HG02763 (cell line): Measurements from ENCODE around the gene CCDC57.

Experiments used
- ATAC-seq: cut with Tn5 transposase; IDR thresholded peaks from one replicate; pipeline ENCODE4 v1.9.1; 2021; ENCODE audit warnings: mild to moderate bottlenecking, moderate library complexity; ENCODE audit not compliant: unreplicated experiment

The CCDC57 gene

DNA sequence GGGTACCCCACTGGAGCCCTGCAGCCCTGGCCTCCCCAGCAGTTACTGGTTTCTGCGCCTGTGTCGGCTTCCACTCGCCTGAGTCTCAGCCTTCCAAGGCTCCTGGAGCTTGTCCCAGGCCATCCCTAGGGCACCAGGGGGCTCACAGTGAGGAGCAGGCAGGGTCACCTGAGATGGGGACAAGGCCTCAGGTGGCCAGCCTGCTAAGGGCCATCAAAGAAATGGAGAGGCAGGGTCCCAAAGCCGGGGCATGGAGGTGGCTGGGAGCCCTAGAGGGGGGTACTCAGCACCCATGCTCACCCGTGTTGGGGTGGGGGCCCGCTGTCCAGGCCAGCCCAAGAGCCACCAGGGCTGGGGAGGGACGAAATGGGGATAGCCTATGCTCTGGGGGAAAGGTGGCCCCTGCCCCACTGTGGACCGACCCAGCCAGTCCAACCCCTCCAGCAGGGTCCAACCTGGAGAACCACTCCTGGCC is 115.9 kb downstream of the CCDC57 start:
- no peak for ATAC-seq

DNA sequence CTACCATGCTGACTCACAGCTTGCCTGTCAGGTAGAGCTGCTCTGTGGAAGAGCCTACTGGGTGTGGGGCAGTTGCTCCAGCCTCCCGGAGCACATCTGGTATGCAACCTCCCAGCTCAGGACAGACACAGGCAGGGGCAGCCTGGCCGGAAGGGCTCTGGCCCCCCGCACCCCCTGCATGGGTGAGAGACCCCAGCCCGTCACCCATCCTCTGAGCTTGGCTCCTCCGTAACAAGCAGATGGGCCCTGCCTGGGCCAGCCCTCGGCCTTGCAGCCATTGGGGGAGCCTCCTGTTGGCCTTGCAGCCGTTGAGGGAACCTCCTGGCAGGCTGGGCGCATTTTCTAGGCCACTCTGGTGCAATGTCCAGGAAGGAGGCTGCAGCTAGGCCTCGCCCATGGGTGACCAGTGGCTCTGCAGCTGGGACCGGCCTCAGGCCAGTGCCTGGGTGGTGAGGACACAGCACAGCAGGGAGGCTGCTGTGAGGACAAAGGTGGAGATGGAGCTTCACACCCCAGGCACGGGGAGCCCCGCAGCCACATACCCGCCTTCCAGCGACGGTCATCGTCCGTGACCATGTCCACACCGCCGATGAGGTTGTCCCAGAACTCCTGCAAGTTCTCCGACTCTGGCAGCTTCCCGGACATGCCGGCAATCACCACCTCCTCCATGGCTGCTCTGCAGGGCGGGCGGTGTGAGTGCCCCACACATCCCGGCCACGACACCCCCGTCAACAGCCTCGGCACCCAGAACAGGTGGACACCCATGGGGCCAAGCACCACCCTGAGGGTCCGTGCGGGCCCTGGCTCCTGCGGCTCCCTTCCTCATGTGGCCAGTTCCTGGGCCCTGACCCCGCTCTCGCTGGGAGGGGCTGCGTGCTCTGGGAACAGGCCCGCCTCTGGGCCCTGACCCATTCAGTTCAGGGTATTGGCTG is 116.6 kb downstream of the CCDC57 start:
- no peak for ATAC-seq

DNA sequence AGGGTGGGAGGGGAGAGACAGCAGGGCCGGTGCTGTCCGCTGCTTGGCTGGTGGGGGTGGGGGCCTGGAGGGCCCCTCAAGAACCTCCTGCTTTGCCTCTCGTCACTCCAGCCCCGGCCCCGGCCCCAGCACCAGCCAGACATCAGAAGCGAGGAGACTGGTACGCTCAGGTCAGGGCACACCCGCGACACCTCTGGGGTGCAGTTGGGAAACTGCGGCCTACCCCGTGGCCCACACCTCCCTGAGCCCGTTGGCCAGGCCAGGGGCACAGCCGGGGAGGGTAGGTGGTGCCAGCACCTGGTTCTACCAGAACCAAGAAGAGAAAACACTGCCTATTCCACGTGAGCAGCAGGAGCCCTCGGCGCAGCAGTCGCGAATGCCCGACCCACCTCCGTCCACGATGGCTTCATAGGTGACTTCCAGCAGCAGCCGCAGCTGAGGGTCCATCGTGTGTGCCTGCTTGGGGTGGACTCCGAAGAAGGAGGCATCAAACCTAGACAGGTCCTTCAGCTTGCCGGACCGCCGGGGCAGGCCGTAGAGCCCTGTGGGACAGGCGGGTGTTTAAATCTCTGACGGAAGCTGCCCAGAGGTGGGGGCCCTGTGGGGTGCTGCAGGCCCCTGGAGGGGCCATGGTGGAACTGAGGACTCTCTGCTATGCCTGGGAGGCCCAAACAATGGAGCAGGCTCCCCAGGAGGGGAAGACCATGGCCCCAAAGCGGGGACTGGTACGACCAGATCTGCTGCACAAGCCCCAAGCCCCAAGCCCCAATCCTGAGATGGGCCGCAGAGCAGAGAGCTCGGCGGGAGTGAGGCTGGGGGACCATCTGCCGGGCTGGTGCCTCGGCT is 117.5 kb downstream of the CCDC57 start:
- ATAC-seq, result no peak

DNA sequence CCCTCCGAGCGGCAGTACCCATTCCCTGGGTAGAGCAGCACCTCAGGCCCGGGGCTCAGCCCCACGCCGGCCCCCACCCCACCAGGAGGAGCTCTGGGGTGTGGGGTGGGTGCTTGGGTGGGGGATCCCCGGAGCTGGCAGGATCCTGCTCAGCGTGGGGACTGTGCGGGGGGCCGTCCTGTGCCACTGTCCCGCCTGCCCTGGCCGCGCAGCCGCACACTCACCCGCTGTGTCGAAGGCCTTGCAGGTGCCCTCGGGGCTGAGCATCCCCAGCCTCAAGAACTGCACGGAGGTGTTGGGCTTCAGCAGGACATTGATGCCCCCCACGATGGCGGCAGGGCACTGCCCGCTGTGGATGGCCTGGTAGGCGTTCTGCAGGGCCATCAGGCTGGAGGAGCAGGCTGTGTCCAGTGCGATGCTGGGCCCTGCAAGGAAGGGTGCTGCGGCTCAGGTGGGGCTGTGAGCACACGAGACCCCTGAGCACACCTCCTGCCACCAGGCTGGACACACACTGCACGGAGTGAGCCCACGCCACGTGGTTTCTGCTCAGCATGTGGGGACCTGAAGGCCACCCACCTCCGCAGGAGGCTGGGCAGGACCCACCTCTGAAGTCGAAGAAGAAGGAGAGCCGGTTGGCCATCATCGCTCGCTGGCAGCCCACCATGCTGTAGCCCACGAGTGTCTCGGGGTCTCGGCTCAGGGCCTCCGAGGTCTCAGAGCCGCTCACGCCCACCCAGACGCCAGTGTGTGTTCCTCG is 119.5 kb downstream of the CCDC57 start:
- no peak for ATAC-seq

DNA sequence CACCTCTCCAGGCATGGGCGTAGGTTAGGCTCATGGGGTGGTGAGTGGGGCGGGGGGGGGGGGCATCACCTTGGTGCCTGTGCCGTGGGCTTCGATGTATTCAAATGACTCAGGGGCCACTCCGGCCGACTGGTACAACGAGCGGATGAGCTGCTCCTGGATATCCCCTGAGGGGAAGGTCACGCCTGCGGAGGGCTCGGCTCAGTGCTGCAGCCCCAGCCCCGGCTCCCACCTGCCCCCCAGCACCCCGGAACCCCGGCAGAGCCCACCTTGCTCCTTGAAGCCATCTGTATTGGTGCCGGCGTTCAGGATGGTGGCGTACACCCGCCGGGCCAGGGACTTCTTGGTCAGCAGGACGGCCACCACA is 120.0 kb downstream of the CCDC57 start:
- ATAC-seq, result no peak

DNA sequence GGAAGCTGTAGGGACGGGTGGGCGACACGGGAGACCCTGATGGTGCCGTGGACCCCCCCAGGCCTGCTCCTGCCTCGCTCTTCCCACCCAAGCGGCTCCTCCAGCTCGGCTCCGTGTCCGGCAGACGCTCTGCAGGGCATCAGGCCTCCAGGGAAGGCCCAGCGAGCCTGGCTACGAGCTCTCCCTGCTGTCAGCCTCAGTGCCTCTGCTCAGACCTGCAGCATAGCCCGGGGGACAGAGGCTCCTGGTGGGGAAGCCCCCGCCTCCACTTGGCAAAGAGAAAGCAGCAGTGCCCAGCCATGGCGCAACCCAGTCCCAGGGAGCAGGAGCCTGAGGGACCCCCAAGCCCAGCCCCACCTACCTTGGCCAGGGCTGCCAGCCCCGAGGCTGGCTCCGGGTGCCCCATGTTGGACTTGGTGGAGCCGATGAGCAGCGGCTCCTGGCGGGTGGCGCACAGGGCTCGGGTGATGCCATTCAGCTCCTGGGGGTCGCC is 120.5 kb downstream of the CCDC57 start:
- no peak for ATAC-seq

DNA sequence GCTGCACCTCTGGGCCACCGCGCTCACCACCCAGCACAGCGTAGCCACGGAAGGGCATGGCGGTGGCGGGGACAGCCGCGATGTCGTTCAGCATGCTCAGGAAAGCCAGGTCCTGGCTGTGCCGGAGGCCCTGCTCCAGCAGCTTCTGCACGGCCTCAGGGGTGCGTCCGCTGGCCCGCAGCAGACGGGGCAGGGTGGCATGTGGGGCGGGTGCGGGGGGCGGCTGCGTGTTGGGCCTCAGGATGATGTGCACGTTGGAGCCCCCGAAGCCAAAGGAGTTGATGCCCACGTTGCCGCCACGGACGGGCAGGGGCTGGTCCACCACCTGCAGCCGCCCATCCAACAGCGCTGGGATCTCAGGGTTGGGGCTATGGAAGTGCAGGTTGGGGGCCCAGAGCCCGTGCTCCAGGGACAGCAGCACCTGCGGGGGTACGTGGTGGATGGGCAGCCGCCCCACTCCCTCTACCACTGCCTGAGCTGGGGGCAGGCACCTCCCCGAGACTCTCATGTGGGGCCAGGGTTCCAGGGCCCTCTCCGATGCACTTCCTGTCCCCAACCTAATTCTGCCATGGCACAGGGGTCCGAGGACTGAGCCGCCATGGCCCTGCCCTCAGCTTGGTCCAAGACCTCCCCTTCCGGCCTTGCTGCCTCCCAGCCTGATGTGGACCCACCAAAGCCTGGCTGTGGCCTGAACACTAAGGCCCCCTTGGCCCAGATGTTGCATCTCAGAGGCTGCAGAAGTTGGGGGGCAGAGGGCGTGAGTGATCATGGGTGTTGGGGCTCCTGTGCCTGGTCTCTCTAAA is 121.2 kb downstream of the CCDC57 start:
- no peak for ATAC-seq

DNA sequence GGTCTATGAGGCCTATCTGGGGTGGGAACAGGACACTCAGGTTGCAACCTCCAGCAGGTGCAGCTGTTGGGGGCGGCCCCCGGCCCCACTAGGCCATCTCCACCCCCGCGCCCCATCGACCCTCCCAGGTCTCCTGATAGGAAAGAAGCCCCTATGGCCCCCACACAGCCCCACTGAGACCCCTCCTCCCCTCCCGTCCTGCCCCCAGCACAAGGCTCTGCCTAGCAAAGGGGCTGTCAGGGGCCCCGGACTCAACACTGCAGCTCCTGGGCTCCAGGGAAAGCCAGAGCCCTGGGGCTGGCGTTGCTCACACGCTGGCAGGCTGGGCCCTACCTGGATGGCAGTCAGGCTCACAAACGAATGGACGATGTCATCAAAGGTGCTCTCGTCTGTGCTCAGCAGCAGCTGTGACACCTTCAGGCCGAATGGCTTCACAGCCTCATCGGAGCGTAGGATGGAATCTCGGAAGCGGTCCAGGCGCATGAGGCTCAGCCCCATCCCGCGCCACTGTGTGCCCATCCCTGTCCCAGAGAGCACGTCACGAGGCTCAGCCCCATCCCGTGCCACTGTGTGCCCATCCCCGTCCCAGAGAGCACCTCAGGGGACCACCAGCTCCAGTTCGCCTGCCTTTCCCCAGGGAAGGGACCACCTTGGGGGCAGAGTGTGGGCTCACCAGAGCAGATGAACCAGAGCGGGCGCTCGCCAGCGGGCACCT is 121.9 kb downstream of the CCDC57 start:
- no peak for ATAC-seq

DNA sequence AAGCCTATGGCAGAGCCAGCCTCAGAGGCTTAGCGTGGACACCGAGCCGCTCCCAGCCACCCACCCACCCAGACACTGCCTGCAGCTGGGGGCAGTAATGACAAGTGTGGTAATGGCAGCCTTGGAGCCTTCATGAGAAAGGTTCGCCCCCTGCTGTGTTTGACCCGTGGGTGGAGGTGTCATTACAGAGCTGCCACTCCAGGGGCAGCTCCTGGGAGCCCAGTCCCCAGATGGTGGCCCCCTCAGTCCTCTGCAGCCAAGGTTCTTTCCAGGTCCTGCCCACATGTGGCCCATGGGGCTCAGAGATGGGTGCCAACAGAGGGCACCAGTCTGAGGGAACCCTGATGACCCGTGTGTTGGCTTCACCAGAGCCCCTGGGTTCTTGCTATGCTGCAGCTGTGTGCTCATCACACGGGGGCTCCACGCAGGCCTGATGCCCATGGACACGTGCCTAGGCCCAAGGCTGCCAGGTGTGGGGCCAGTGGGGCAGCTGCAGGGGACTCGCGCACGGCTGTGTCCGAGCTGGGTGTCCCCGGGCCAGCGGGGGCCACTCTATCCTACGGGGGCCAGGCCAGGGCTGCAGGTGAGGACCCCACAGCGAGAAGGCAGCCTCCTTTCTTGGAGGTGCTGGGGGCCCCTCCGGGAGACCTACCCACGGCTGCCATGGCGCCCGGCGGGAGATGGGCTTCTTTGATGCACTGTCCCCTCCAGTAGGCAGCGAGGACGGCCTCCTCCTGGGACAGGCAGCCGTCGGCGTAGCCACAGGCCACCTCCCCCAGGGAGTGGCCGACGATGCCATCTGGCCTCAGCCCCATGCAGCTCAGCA is 122.7 kb downstream of the CCDC57 start:
- no peak for ATAC-seq

DNA sequence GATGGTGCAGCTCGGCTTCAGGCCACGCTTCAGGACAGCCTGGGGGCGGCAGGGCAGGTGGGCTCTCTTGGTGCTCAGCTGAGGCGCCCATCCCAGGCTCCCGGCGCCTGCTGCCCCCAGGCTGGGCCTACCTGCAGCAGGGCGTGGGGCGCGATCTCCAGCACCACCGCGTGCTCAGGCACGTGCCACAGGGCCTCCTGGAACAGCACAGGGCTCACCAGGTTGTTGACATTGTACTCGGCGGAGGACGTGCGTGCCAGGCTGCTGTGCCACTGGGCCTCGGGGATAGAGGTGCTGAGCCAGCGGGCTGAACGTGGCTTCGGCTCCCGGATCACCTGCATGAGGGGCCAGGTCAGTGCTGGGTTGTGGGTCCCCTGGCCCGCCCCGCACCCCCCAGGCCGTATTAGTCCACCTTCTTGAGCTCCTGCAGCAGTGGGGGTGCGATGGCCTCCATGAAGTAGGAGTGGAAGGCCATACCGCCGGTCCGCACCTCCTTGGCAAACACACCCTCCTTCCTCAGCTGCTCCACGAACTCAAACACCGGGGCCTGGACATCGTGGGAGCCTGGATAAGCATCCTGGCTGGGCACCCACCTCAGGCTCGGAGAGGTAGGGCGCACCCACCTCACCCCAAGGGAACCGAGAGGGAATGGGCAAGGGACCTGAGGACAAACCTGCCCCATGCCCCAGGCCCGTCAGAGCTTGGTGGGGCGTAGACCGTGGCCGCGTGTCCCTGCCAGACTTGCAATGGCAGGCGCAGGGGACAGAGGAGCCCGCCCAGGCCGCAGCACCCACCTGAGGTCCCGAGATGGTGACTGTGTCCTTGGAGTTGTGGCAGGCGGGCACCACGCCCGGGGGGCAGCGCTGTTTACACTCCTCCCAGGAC is 123.6 kb downstream of the CCDC57 start:
- no peak for ATAC-seq

DNA sequence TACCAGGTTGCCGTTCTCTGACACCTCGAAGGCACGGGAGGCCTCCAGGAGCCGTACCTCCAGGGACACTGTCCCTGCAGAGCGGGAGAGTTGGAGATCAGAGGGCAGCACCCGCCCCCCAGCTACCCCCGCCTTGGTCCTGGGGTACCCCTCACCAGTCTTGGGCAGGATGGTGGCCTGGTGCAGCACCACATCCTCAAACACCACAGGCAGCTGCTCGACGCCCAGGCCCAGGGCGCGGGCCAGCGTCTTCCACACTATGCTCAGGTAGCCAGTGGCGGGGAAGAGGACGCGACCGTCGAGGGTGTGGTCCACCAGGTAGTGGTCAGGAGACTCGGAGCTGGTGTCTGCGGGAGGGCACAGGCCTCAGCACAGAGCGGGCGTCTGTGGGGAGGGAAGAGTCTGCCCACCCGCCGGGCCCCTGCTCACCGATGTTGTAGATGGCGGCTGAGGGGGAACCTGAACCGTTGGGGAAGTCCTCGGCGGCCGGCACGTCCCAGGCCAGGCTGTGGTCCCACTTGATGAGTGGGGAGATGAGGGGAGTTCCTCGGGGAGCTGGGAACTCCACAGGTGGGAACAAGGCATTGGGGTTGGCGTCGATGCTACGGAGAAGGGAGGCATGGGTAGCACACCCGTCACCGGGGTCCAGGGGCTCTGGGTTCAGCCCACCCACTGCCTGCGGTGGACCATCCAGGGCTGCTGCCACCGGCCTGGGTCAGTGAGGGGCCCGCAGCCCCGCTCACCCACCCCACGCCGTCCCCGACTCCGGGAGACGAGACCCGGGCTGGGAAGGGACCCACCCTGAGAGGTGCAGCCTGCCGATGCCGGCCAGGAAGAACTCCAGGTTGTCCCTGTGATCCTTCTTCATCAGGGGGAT is 124.4 kb downstream of the CCDC57 start:
- ATAC-seq, result no peak

DNA sequence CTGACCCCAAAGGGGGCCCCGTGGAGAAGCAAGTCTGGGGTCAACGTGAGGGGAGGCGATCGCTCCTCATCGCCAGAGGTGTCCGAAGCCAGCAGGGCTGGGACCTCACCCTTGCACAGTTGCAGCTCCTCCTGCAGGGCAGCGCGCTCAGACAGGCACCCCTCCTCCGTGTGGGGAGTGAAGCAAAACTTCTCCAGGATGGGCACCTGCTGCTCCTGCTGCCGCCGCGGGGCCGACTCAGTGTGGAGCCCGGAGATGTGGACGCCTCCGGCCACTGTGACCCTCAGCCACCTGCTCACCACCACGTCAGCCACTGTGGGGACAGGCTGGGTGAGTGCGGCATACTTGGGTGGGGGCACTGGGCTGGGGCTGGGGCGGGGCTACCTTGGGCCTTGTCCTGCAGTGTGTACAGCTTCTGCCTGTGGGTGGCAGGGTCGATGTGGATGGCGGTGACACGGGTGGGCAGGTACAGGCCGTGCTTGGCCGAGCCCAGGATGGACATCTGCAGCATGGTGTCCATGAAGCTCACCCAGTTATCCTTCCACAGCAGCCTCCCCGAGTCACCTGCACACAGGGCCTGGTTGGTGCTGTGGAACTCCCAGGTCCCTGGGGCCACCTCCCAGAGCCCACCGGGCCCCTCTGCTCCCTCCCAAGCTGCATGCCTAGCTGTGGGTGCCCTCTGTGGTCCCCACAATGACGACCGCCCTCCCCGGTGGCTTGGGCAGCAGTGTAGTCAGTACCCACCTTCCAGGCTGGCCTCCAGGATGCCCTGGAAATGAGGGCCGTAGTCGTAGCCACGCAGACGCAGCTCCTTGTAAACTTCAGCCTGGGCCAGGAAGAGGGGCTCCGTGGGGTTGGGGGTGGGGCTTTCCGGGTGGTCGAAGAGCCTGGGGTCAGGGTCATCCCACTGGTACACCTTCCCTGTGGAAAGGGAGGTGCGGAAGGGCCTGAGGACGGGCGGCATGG is 125.4 kb downstream of the CCDC57 start:
- no peak for ATAC-seq

DNA sequence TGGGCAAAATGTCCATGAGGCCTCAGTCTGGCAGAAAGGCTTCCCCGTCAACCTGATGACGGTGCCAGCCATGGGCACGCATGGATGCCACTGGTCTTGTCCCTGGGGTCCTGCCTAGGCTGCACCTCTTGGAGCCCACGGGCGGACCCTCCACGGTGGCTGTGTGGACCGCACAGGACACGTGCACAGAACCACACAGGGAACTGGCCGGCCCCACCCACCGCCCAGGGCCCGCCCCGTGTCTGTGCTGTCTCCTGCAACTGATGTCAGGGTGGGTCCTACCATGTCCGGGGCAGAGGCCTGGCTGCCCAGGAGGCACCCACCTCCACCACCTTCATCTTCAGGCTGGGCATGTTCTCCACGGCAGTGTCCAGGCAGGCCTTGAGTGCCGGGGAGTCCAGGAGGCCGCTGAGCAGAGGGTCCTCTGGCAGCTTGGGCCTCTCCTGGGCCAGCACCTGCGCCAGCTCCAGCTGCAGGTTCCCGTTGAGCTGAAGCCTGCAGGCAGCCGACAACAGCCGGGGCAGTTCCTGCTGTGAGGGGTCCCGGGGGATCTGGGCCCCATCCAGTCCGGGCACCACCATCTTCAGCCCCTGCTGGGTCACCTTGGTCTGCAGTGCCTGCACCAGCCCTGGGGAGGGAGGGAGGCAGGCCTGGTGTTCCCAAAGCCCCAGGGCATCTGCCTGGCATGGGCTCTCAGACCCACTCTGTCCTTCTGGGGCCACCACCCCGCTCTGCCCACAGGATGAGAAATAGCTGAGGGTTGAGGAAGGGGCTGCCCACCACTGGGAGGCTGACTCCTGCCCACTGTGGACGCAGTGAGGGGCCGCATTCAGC is 126.5 kb downstream of the CCDC57 start:
- no peak for ATAC-seq

DNA sequence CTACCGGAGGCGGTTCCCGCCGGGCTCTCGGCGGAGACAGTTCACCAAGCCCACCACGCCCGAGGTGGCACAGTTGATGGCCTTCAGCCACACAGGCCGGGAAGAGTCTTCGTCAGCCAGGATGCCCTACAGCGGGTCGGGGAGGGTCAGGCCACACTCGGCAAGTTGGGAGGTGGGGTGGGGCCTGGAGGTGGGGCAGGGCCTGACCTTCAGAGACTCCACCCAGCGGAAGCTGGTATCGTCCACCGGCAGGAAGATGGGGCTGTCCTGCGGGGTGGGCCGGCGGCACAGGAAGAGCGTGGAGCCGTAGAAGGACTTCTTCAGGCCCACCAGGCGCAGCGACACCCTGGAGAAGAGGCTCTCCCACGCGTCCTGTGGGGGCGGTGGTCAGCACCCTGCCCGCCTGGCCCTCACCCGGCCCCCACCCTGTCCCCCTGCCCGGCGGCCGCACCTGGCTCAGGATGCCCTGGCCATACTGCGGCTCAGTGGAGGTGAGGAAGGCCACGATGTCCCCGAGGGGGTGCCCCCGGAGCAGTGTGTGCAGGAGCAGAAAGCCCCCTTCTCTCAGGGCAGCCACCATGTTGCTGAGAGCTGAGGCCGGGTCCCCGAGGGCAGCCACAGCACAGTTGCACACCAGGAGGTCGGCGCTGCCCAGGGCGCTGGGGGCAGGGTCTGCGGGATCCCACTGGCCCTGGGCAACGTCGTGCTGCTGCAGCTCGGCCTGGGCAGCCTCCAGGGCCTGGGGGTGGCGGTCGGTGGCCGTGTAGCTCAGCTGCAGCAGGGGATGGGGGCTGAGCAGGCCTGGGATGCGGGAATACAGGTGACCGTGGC is 127.4 kb downstream of the CCDC57 start:
- ATAC-seq, result no peak
